OCI-LY7 (cell line): ENCODE results near the gene CDNF.

Source experiments
- EZH2phosphoT487 ChIP-seq: fragments of 200-600 bp; sonication (generic); IDR thresholded peaks from 2 replicates; pipeline ENCODE4 v1.6.1; 2018; ENCODE audit warnings: low read depth, borderline replicate concordance, mild to moderate bottlenecking, mixed run types, antibody characterized with exemption, low read length, moderate library complexity, mixed read lengths
- TF ChIP-seq, protein P1 (sequence below): fragments of 200-600 bp; sonication (generic); conservative IDR thresholded peaks from 2 replicates; pipeline ENCODE4 v1.5.1; 2014; ENCODE audit warnings: mild to moderate bottlenecking, antibody characterized with exemption, low read length, moderate library complexity, mixed read lengths

DNA sequence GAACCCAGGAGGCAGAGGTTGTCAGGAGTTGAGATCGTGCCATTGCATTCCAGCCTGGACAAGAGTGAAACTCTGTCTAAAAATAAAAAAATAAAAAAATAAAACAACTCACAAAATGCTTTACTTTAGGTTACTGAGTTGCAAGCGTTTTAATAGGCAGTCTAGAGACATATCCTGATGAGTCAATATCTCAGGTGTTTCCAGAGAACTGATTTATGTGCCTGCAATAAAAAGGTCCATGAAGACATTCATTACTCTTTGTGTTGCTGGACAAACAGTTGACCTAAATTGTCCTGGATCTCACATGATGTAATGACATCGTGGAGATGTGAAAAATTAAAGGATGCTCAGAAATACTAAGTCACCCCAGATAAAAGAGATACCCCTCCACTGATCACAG lies 31.5 kb downstream of the CDNF start:
- TF ChIP-seq, protein P1, sequence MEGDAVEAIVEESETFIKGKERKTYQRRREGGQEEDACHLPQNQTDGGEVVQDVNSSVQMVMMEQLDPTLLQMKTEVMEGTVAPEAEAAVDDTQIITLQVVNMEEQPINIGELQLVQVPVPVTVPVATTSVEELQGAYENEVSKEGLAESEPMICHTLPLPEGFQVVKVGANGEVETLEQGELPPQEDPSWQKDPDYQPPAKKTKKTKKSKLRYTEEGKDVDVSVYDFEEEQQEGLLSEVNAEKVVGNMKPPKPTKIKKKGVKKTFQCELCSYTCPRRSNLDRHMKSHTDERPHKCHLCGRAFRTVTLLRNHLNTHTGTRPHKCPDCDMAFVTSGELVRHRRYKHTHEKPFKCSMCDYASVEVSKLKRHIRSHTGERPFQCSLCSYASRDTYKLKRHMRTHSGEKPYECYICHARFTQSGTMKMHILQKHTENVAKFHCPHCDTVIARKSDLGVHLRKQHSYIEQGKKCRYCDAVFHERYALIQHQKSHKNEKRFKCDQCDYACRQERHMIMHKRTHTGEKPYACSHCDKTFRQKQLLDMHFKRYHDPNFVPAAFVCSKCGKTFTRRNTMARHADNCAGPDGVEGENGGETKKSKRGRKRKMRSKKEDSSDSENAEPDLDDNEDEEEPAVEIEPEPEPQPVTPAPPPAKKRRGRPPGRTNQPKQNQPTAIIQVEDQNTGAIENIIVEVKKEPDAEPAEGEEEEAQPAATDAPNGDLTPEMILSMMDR = no peak
- TF ChIP-seq EZH2phosphoT487 = no peak
